Measurements from ENCODE around the gene TCAIM. TPM values are rescaled to one million over a fixed set of nuclear protein-coding genes. Genes with fewer than 3 reads are reported as not detected.

Gene TCAIM, protein sequence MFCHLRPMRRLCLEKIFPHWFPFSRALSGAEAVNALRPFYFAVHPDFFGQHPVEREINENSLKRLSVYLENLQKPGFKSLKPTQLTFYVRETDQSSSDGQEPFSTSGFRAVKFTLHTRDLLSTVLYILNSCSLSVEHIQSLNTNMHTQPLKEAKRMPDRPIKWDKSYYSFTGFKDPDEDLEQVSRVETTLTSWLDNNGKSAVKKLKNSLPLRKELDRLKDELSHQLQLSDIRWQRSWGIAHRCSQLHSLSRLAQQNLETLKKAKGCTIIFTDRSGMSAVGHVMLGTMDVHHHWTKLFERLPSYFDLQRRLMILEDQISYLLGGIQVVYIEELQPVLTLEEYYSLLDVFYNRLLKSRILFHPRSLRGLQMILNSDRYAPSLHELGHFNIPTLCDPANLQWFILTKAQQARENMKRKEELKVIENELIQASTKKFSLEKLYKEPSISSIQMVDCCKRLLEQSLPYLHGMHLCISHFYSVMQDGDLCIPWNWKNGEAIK
- 1 to 10 TPM; 9.7 TPM for polyA plus RNA-seq

DNA sequence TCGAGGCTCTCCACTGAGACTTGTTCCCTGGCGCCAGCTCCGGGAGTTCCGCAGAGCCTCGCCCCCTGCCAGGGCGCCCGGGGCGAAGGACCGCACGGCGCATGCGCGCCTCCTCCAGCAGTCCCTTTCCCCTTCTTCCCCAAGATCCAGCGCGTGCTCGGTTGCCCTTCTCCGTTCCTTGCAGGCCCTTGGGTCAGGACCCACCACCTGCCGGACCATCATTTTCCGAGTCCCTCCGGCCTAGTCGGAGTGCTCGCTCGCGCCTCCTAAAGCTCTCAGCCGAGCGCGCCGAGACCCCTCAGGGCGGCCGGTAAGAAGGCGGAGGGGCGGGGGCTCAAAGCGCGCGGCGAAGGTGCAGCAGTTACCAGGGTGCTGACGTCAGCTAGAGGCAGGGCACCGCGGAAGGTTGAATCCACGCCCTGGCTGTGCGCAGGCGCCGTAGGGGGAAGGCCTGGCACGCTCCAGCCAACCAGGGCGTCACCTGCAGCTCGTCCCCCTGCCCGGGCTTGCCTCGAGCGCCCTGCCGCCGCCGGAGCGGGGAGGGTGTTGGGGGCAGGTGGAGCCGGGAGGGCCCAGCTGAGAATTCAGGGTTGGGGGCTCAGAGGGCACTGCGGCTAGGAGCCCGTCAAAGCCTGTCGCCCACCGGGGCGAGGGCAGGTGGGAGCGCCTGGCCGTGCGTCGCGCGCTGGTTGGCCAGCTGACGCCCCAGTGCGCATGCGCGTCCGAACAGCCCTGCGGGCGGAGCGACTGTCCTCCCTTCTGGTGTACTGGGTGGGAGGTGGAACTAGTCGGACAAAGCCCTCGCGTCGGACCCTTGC is at the start of gene TCAIM:
Gene TCAIM, plus strand, starts transcription at position 757 of the 818 bp plus-strand sequence. CDS start 16,017 bp downstream, outside the sequence.
- peak within 1 kb of the TSS; percentile 95 to 96 for H3K27ac ChIP-seq (ENCODE audit: low read depth in 2 of 2, low read length in 1 of 2)
- peak within 1 kb of the TSS; percentile 80 to 87 for H3K4me3 ChIP-seq (ENCODE audit: low read depth in 1 of 2, low read length in 2 of 2)
- H3K9me3 ChIP-seq (ENCODE audit: control insufficient read depth in 2 of 2, insufficient read depth in 1 of 2, low read depth in 1 of 2, low read length in 1 of 2) = no peaks in the 10 kb centered on the region
- no peaks in the 10 kb centered on the region for H3K36me3 ChIP-seq (ENCODE audit: control insufficient read depth in 2 of 2, insufficient read depth in 2 of 2, low read length in 1 of 2)
- no peaks in the 10 kb centered on the region for H3K27me3 ChIP-seq (ENCODE audit: control insufficient read depth in 1 of 2, insufficient read depth in 2 of 2, low read length in 2 of 2)
- WGBS, 2 donors = 0% methylated on average over 76 to 77 of the region's 77 CpGs
- H3K4me1 ChIP-seq (ENCODE audit: control insufficient read depth in 2 of 2, insufficient read depth in 2 of 2, low read length in 1 of 2) = peaks cover 0 to 2% of the 10 kb centered on the region in 2 donors

GRCh38 chr3:44289882-44290462 is 48.6 kb upstream of the TCAIM start:
- H3K27me3 ChIP-seq (ENCODE audit: control insufficient read depth in 1 of 2, insufficient read depth in 2 of 2, low read length in 2 of 2) = no peaks in the 10 kb centered on the region
- no peak overlapping the region for H3K27ac ChIP-seq (ENCODE audit: low read depth in 2 of 2, low read length in 1 of 2)
- H3K4me3 ChIP-seq (ENCODE audit: low read depth in 1 of 2, low read length in 2 of 2) = no peak overlapping the region
- H3K9me3 ChIP-seq (ENCODE audit: control insufficient read depth in 2 of 2, insufficient read depth in 1 of 2, low read depth in 1 of 2, low read length in 1 of 2) = no peaks in the 10 kb centered on the region
- H3K4me1 ChIP-seq (ENCODE audit: control insufficient read depth in 2 of 2, insufficient read depth in 2 of 2, low read length in 1 of 2) = no peaks in the 10 kb centered on the region
- 51 to 54% methylated on average over 3 of the region's 3 CpGs for WGBS, 2 donors
- no peaks in the 10 kb centered on the region for H3K36me3 ChIP-seq (ENCODE audit: control insufficient read depth in 2 of 2, insufficient read depth in 2 of 2, low read length in 1 of 2)

DNA sequence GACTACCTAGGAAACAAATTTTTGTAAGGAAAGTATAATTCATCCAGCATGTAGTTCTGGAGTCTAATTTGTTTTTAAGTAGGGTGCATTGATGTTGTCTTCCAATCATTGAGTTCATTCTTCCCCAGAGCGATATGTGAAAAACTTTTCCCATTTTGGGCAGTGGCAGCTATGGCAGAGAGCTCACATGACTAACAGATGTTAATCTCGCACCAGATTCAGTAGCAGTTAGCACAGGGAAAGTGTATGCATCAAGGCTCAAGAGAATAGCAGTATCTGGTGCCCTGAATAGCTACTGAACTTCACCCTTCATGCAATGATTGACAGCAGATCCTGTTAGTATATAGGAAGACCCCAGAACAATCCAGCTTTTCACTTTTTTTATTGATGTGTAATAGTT is 46.3 kb upstream of the TCAIM start:
- Histone ChIP-seq H3K36me3 (ENCODE audit: control insufficient read depth in 2 of 2, insufficient read depth in 2 of 2, low read length in 1 of 2) (no peaks in the 10 kb centered on the region), H3K9me3 (ENCODE audit: control insufficient read depth in 2 of 2, insufficient read depth in 1 of 2, low read depth in 1 of 2, low read length in 1 of 2) (no peaks in the 10 kb centered on the region), H3K4me1 (ENCODE audit: control insufficient read depth in 2 of 2, insufficient read depth in 2 of 2, low read length in 1 of 2) (no peaks in the 10 kb centered on the region), H3K27ac (ENCODE audit: low read depth in 2 of 2, low read length in 1 of 2) (no peak overlapping the region), H3K27me3 (ENCODE audit: control insufficient read depth in 1 of 2, insufficient read depth in 2 of 2, low read length in 2 of 2) (no peaks in the 10 kb centered on the region), H3K4me3 (ENCODE audit: low read depth in 1 of 2, low read length in 2 of 2) (no peak overlapping the region)
- 84 to 85% methylated on average over 2 of the region's 2 CpGs for WGBS, 2 donors

DNA sequence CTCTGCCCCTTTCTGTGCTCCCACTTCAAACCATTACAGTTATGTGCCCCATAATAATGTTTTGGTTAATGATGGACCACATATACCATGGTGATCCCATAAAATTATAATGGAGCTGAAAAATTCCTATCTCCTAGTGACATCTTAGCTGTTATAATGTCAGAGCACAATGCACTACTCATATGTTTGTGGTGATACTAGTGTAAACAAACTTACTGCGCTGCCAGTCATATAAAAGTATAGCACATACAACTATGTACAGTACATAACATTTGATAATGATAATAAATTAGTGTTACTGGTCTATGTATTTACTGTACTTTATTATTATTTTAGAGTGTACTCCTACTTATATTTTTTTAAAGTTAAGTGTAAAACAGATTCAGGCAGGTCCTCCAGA is 45.6 kb upstream of the TCAIM start:
- Histone ChIP-seq H3K36me3 (ENCODE audit: control insufficient read depth in 2 of 2, insufficient read depth in 2 of 2, low read length in 1 of 2) (no peaks in the 10 kb centered on the region), H3K27ac (ENCODE audit: low read depth in 2 of 2, low read length in 1 of 2) (no peak overlapping the region), H3K9me3 (ENCODE audit: control insufficient read depth in 2 of 2, insufficient read depth in 1 of 2, low read depth in 1 of 2, low read length in 1 of 2) (no peaks in the 10 kb centered on the region), H3K27me3 (ENCODE audit: control insufficient read depth in 1 of 2, insufficient read depth in 2 of 2, low read length in 2 of 2) (no peaks in the 10 kb centered on the region), H3K4me1 (ENCODE audit: control insufficient read depth in 2 of 2, insufficient read depth in 2 of 2, low read length in 1 of 2) (no peaks in the 10 kb centered on the region), H3K4me3 (ENCODE audit: low read depth in 1 of 2, low read length in 2 of 2) (no peak overlapping the region)
- whole genome bisulfite sequencing, 2 donors = 90 to 92% methylated on average over 1 of the region's 1 CpG

DNA sequence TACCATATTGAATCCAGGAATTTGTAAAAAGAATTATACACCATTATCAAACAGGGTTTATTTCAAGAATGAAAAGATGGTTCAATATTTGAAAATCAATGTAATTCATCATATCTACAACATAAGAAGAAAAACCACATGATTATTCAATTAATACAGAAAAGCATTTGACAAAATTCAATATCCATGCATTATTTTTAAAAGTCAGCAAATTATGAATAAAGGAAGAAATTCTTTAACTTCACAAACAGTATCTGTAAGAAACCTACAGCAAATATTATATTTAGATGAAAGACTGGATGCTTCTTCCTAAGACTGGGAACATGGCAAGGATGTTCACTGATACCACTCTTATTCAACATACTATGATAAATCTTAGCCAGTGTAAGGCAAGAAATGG is 41.3 kb upstream of the TCAIM start:
- H3K36me3 ChIP-seq (ENCODE audit: control insufficient read depth in 2 of 2, insufficient read depth in 2 of 2, low read length in 1 of 2) = no peaks in the 10 kb centered on the region
- H3K4me3 ChIP-seq (ENCODE audit: low read depth in 1 of 2, low read length in 2 of 2) = no peak overlapping the region
- no peaks in the 10 kb centered on the region for H3K4me1 ChIP-seq (ENCODE audit: control insufficient read depth in 2 of 2, insufficient read depth in 2 of 2, low read length in 1 of 2)
- H3K9me3 ChIP-seq (ENCODE audit: control insufficient read depth in 2 of 2, insufficient read depth in 1 of 2, low read depth in 1 of 2, low read length in 1 of 2) = no peaks in the 10 kb centered on the region
- no peak overlapping the region for H3K27ac ChIP-seq (ENCODE audit: low read depth in 2 of 2, low read length in 1 of 2)
- H3K27me3 ChIP-seq (ENCODE audit: control insufficient read depth in 1 of 2, insufficient read depth in 2 of 2, low read length in 2 of 2) = no peaks in the 10 kb centered on the region

DNA sequence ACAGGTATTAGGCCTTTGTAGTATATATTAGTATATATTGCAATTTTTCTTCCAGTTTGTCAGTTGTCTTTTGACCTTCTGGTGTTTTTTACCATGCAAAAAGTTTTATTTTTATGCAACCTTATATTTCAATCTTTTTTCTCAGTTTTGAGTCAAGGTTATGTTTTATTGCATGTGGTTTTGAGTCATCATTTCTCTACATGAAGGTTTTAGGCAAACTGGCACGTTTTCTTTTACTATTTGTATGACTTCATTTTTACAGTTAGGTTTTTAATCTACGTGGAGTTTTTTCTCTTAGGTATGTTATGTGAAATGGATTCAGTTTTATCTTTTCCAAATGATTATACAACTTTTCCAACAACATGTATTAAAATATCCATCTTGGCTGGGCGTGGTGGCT is 36.8 kb upstream of the TCAIM start:
- Histone ChIP-seq H3K27ac (ENCODE audit: low read depth in 2 of 2, low read length in 1 of 2) (no peak overlapping the region), H3K27me3 (ENCODE audit: control insufficient read depth in 1 of 2, insufficient read depth in 2 of 2, low read length in 2 of 2) (peaks cover 0 to 2% of the 10 kb centered on the region in 2 donors), H3K4me3 (ENCODE audit: low read depth in 1 of 2, low read length in 2 of 2) (no peak overlapping the region), H3K36me3 (ENCODE audit: control insufficient read depth in 2 of 2, insufficient read depth in 2 of 2, low read length in 1 of 2) (no peaks in the 10 kb centered on the region), H3K9me3 (ENCODE audit: control insufficient read depth in 2 of 2, insufficient read depth in 1 of 2, low read depth in 1 of 2, low read length in 1 of 2) (no peaks in the 10 kb centered on the region), H3K4me1 (ENCODE audit: control insufficient read depth in 2 of 2, insufficient read depth in 2 of 2, low read length in 1 of 2) (no peaks in the 10 kb centered on the region)
- WGBS, 2 donors = 76 to 82% methylated on average over 3 of the region's 3 CpGs

DNA sequence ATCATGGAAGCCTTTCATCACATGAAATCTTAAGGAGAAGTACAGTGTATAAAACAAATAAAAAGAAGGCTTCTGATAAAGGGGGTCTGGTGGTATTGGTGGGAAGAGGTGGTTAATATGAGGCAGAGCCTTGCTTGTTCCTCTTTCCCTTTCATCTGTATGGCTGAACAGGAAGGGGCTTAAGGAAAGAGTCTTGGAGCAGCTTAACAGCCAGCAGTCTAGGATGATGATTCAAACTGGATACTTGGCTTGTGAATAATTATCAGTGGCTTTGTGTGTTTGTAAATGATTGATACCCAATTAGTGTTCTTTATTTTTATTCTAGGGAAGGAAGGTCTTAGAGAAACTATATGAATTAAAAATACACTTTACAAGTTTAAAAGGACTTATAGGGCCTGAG is 29.1 kb upstream of the TCAIM start:
- no peaks in the 10 kb centered on the region for H3K4me1 ChIP-seq (ENCODE audit: control insufficient read depth in 2 of 2, insufficient read depth in 2 of 2, low read length in 1 of 2)

GRCh38 chr3:44318891-44319311 is 19.7 kb upstream of the TCAIM start:
- no peaks in the 10 kb centered on the region for H3K27me3 ChIP-seq (ENCODE audit: control insufficient read depth in 1 of 2, insufficient read depth in 2 of 2, low read length in 2 of 2)
- H3K27ac ChIP-seq (ENCODE audit: low read depth in 2 of 2, low read length in 1 of 2) = no peak overlapping the region
- H3K4me3 ChIP-seq (ENCODE audit: low read depth in 1 of 2, low read length in 2 of 2) = no peak overlapping the region
- 57 to 70% methylated on average over 8 of the region's 8 CpGs for WGBS, 2 donors
- no peaks in the 10 kb centered on the region for H3K4me1 ChIP-seq (ENCODE audit: control insufficient read depth in 2 of 2, insufficient read depth in 2 of 2, low read length in 1 of 2)
- H3K36me3 ChIP-seq (ENCODE audit: control insufficient read depth in 2 of 2, insufficient read depth in 2 of 2, low read length in 1 of 2) = no peaks in the 10 kb centered on the region
- H3K9me3 ChIP-seq (ENCODE audit: control insufficient read depth in 2 of 2, insufficient read depth in 1 of 2, low read depth in 1 of 2, low read length in 1 of 2) = no peaks in the 10 kb centered on the region

More for the DNA sequence above, 29.1 kb upstream of the TCAIM start:
- Histone ChIP-seq H3K9me3 (ENCODE audit: control insufficient read depth in 2 of 2, insufficient read depth in 1 of 2, low read depth in 1 of 2, low read length in 1 of 2) (no peaks in the 10 kb centered on the region), H3K4me3 (ENCODE audit: low read depth in 1 of 2, low read length in 2 of 2) (no peak overlapping the region), H3K27ac (ENCODE audit: low read depth in 2 of 2, low read length in 1 of 2) (no peak overlapping the region), H3K36me3 (ENCODE audit: control insufficient read depth in 2 of 2, insufficient read depth in 2 of 2, low read length in 1 of 2) (no peaks in the 10 kb centered on the region), H3K27me3 (ENCODE audit: control insufficient read depth in 1 of 2, insufficient read depth in 2 of 2, low read length in 2 of 2) (peaks cover 0 to 2% of the 10 kb centered on the region in 2 donors)

GRCh38 chr3:44321335-44321734 is 17.2 kb upstream of the TCAIM start:
- H3K36me3 ChIP-seq (ENCODE audit: control insufficient read depth in 2 of 2, insufficient read depth in 2 of 2, low read length in 1 of 2) = no peaks in the 10 kb centered on the region
- H3K4me3 ChIP-seq (ENCODE audit: low read depth in 1 of 2, low read length in 2 of 2) = no peak overlapping the region
- H3K9me3 ChIP-seq (ENCODE audit: control insufficient read depth in 2 of 2, insufficient read depth in 1 of 2, low read depth in 1 of 2, low read length in 1 of 2) = no peaks in the 10 kb centered on the region
- no peaks in the 10 kb centered on the region for H3K4me1 ChIP-seq (ENCODE audit: control insufficient read depth in 2 of 2, insufficient read depth in 2 of 2, low read length in 1 of 2)
- WGBS, 2 donors = 42 to 48% methylated on average over 3 of the region's 3 CpGs
- H3K27ac ChIP-seq (ENCODE audit: low read depth in 2 of 2, low read length in 1 of 2) = no peak overlapping the region
- no peaks in the 10 kb centered on the region for H3K27me3 ChIP-seq (ENCODE audit: control insufficient read depth in 1 of 2, insufficient read depth in 2 of 2, low read length in 2 of 2)

All from esophagus (tissue), 2 donors.